WTC11 (cell line): ENCODE measurements around the gene SLC44A1. TPM values are rescaled to one million over a fixed set of nuclear protein-coding genes. Genes with fewer than 3 reads are reported as not detected.

ENCODE experiments used
- ATAC-seq: fragments of 200-7000 bp; cut with Tn5 transposase; 2 replicates; pipeline ENCODE4 v1.10.0; 2021; ENCODE audit warnings: mild to moderate bottlenecking, moderate library complexity
- CTCF ChIA-PET: fragments of 300-600 bp; sonication (Branson Sonifier 250); formaldehyde crosslinking; loops from one replicate; lab custom pipeline; 2021; ENCODE audit warnings: antibody characterized with exemption; lab: Charles Lee
- POLR2A ChIA-PET: fragments of 350-600 bp; sonication (Branson Sonifier 250); formaldehyde crosslinking; loops from one replicate; lab custom pipeline; 2021; ENCODE audit warnings: antibody characterized with exemption; lab: Charles Lee
- DNase-seq: peaks from one replicate; pipeline ENCODE4 v3.0.0; 2021; ENCODE audit warnings: low spot score
- H3K27ac Mint-ChIP-seq: 2 replicates; pipeline ENCODE4 v1.8.0; 2021; ENCODE audit warnings: mixed read lengths
- H3K27me3 Mint-ChIP-seq: 2 replicates; pipeline ENCODE4 v1.8.0; 2021; ENCODE audit warnings: low read depth, mild to moderate bottlenecking, moderate library complexity, mixed read lengths
- H3K36me3 Mint-ChIP-seq: 2 replicates; pipeline ENCODE4 v1.8.0; 2021; ENCODE audit warnings: mixed read lengths
- H3K4me1 Mint-ChIP-seq: 2 replicates; pipeline ENCODE4 v1.8.0; 2022; ENCODE audit warnings: mixed read lengths
- H3K4me3 Mint-ChIP-seq: 2 replicates; pipeline ENCODE4 v1.8.0; 2021; ENCODE audit warnings: mild to moderate bottlenecking, moderate library complexity, mixed read lengths
- H3K9me3 Mint-ChIP-seq: 2 replicates; pipeline ENCODE4 v1.8.0; 2021; ENCODE audit warnings: mixed read lengths
- AFF4 ChIP-seq: sonication (generic); formaldehyde crosslinking; IDR thresholded peaks from 2 replicates; pipeline ENCODE4 v1.8.1; 2023; ENCODE audit warnings: mild to moderate bottlenecking, missing genetic modification reagents, borderline replicate concordance
- CREM ChIP-seq: sonication (generic); formaldehyde crosslinking; IDR thresholded peaks from 2 replicates; pipeline ENCODE4 v1.8.1; 2022; ENCODE audit warnings: mild to moderate bottlenecking, missing genetic modification reagents, moderate library complexity
- E2F5 ChIP-seq: sonication (generic); formaldehyde crosslinking; IDR thresholded peaks from 2 replicates; pipeline ENCODE4 v1.8.1; 2022; ENCODE audit warnings: mild to moderate bottlenecking, moderate library complexity, missing genetic modification reagents
- ELF4 ChIP-seq: sonication (generic); formaldehyde crosslinking; IDR thresholded peaks from 2 replicates; pipeline ENCODE4 v1.8.1; 2022; ENCODE audit warnings: low read depth, mild to moderate bottlenecking, moderate library complexity, missing genetic modification reagents
- FOXK1 ChIP-seq: sonication (generic); formaldehyde crosslinking; IDR thresholded peaks from 2 replicates; pipeline ENCODE4 v1.8.0; 2022; ENCODE audit warnings: mild to moderate bottlenecking, moderate library complexity, missing genetic modification reagents
- JAZF1 ChIP-seq: fragments of 250-450 bp; sonication (Bioruptor Pico); IDR thresholded peaks from 2 replicates; pipeline ENCODE4 v1.9.0; 2021; ENCODE audit warnings: moderate library complexity, mild to moderate bottlenecking, inconsistent platforms
- MAX ChIP-seq: sonication (generic); formaldehyde crosslinking; IDR thresholded peaks from 2 replicates; pipeline ENCODE4 v1.8.0; 2022; ENCODE audit warnings: mild to moderate bottlenecking, missing genetic modification reagents
- MYBL2 ChIP-seq: sonication (generic); formaldehyde crosslinking; IDR thresholded peaks from 2 replicates; pipeline ENCODE4 v1.8.1; 2023; ENCODE audit warnings: mild to moderate bottlenecking, moderate library complexity, missing genetic modification reagents
- PREB ChIP-seq: sonication (generic); formaldehyde crosslinking; IDR thresholded peaks from 2 replicates; pipeline ENCODE4 v1.8.1; 2022; ENCODE audit warnings: mild to moderate bottlenecking, missing genetic modification reagents, moderate library complexity, borderline replicate concordance
- PRRX2 ChIP-seq: fragments of 250-450 bp; sonication (Bioruptor Pico); IDR thresholded peaks from 2 replicates; pipeline ENCODE4 v1.8.0; 2021; ENCODE audit warnings: mild to moderate bottlenecking
- RORB ChIP-seq: fragments of 250-450 bp; sonication (Bioruptor Pico); IDR thresholded peaks from 2 replicates; pipeline ENCODE4 v1.9.0; 2021; ENCODE audit warnings: mild to moderate bottlenecking
- SOX15 ChIP-seq: fragments of 250-450 bp; sonication (Bioruptor Pico); IDR thresholded peaks from 2 replicates; pipeline ENCODE4 v1.9.0; 2021; ENCODE audit warnings: mild to moderate bottlenecking
- TEAD4 ChIP-seq: sonication (generic); formaldehyde crosslinking; IDR thresholded peaks from 2 replicates; pipeline ENCODE4 v1.8.0; 2022; ENCODE audit warnings: mild to moderate bottlenecking, missing genetic modification reagents
- USF1 ChIP-seq: sonication (generic); formaldehyde crosslinking; IDR thresholded peaks from 2 replicates; pipeline ENCODE4 v1.8.0; 2022; ENCODE audit warnings: mild to moderate bottlenecking, missing genetic modification reagents
- ZBTB43 ChIP-seq: sonication (generic); formaldehyde crosslinking; IDR thresholded peaks from 2 replicates; pipeline ENCODE4 v1.8.1; 2023; ENCODE audit warnings: mild to moderate bottlenecking, missing genetic modification reagents
- ZNF281 ChIP-seq: sonication (generic); formaldehyde crosslinking; IDR thresholded peaks from 2 replicates; pipeline ENCODE4 v1.8.0; 2023; ENCODE audit warnings: mild to moderate bottlenecking, missing genetic modification reagents
- ZNF396 ChIP-seq: fragments of 250-450 bp; sonication (Bioruptor Pico); IDR thresholded peaks from 2 replicates; pipeline ENCODE4 v1.8.0; 2021; ENCODE audit warnings: mild to moderate bottlenecking, moderate library complexity, borderline replicate concordance
- ZNF532 ChIP-seq: fragments of 250-450 bp; sonication (Bioruptor Pico); IDR thresholded peaks from 2 replicates; pipeline ENCODE4 v1.9.0; 2021; ENCODE audit warnings: mild to moderate bottlenecking, borderline replicate concordance
- total RNA-seq: library from RNA; stranded (reverse); gene quantifications from 3 replicates; pipeline ENCODE4 v1.2.3, GENCODE V29; 2021

The SLC44A1 gene
- total RNA-seq, 1 experiment from 2014 or later = 48.9 TPM

- POLR2A ChIA-PET = no interaction called here
- Mint-ChIP-seq H3K36me3 (no peaks in the 10 kb centered on the region), H3K27ac (no peak overlapping the region), H3K4me1 (no peaks in the 10 kb centered on the region), H3K27me3 (no peaks in the 10 kb centered on the region), H3K4me3 (no peak overlapping the region), H3K9me3 (no peaks in the 10 kb centered on the region)
- TF ChIP-seq CREM (CRISPR knock-in tag) (no peak), ELF4 (CRISPR knock-in tag) (no peak), E2F5 (CRISPR knock-in tag) (no peak), ZBTB43 (CRISPR knock-in tag) (no peak), SOX15 (CRISPR knock-in tag) (no peak), ZNF281 (CRISPR knock-in tag) (no peak), RORB (CRISPR knock-in tag) (no peak)
- CTCF ChIA-PET = interaction anchor here (0.8 kb wide), 1 partner anchor 99 kb away, joined by 3 read pairs; no protein-coding TSS in a partner anchor
- DNase-seq = no peak
- no peak for ATAC-seq
Measured at GRCh38 chr9:105344283-105344682, 99.8 kb downstream of the SLC44A1 start.

GRCh38 chr9:105345626-105346025, 101.2 kb downstream of the SLC44A1 start:
- Mint-ChIP-seq H3K4me1 (no peaks in the 10 kb centered on the region), H3K9me3 (no peaks in the 10 kb centered on the region), H3K27me3 (no peaks in the 10 kb centered on the region), H3K27ac (no peak overlapping the region), H3K4me3 (no peak overlapping the region), H3K36me3 (no peaks in the 10 kb centered on the region)
- DNase-seq = no peak
- no peak for ATAC-seq
- ChIA-PET POLR2A (interaction anchor here (0.6 kb wide), 1 partner anchor 1425 kb away, joined by 3 read pairs; no protein-coding TSS in a partner anchor), CTCF (interaction anchor here (0.6 to 1.4 kb wide), 3 partner anchors 15 to 683 kb away, joined by 3 to 4 read pairs (median 3); no protein-coding TSS in a partner anchor)
- TF ChIP-seq PRRX2 (CRISPR knock-in tag) (no peak), ZNF532 (CRISPR knock-in tag) (no peak), PREB (no peak), USF1 (CRISPR knock-in tag) (no peak), FOXK1 (CRISPR knock-in tag) (no peak), AFF4 (CRISPR knock-in tag) (no peak), MAX (CRISPR knock-in tag) (no peak), TEAD4 (CRISPR knock-in tag) (no peak), ZNF396 (CRISPR knock-in tag) (no peak), MYBL2 (CRISPR knock-in tag) (no peak), JAZF1 (CRISPR knock-in tag) (no peak)
